EH (cell line): ENCODE data around the gene TTBK2.
A peak's percentile ranks its signal among the peaks of the same experiment; 100 is the strongest.

Experiments
- DNase-seq: peaks from one replicate; pipeline ENCODE4 v3.0.0-alpha.2; 2015; ENCODE audit warnings: low read depth

TTBK2 gene

DNA sequence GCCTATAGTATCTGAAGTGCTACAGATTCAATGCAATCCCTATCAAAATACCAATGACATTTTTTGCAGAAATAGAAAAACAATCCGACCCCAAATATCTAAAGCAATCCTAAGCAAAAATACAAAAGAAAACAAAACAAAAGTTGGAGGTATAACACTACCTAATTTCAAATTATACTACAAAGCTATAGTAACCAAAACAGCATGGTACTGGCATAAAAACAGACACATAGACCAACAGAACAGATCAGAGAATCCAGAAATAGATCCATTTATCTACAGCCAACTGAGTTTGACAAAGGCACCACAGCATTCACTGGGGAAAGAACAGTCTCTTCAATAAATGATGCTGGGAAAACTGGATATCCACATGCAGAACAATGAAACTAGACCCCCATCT is 159.8 kb downstream of the TTBK2 start:
- DNase-seq, result no peak

DNA sequence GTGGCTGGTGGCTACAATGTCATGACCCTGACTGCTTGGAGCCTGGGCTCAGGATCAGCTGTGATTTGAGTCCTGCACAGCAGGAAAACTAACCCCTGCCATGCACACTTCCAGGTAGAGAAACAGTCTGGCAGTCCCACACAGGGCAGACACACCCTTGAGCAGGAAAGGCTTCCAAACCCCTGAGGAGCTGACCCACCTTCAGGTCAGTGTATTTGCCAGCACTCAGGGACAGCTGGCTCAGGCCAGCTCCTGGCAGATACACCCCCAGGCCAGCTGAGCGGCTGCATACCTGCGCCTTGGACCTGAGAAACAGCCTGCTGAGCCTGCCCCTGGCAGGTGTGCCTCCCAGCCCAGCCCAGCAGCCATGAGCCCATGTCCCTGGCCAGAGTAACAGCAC is 161.5 kb downstream of the TTBK2 start:
- DNase-seq, result no peak

DNA sequence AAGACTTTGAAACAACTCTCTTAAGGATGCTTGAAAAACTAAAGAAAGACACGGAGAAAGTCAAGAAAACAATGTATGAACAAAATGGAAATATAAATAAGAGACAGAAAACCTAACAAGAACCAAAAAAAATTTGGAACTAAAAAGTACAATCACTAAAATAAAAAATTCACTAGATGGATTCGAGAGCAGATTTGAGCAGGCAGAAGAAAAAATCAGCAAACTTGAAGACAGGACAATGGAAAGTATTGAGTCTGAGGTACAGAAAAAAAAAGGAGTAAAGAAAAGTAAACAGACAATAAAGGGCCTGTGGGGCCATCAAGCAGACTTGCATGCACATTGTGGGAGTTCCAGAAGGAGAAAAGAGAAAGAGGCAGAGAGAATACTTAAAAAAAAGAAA is 170.3 kb downstream of the TTBK2 start:
- no peak for DNase-seq

DNA sequence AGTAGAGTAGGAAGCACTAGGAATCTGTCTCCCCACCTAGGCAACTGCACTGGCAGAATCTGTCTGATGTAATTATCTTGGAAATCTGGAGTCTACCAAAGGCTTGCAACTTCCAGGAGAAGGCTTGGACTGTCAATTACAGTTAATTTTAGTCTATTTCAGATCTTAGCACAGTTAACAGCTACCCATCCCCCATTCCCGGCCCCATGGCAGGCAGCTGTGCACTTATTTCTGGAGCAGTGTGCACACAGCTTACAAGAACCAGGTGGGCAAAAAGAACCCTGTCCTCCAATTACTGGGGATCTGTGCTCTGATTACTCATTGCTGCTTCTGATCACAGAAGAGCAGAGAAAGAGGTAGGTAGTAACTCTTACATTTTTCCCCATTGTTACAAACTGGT is 171.3 kb downstream of the TTBK2 start:
- no peak for DNase-seq

DNA sequence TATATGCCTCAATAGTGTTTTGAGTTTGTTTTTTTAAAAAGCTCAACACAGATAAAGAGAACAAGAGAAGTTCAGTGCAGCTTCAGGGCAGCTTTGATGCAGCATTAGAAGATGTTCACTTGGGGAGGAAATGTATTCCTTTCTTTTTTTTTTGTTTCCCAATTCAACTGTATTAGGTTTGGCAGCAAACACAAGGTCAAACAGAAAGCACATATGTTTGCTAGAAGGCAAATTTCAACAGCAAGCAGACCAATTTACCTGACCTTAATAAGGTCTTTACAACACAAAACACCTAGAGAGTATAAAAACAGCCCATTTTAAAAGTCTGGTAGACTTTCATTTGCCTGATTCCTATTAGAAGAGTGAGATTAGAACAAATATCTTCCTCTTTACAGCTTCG is 176.4 kb downstream of the TTBK2 start:
- DNase-seq, result no peak

DNA sequence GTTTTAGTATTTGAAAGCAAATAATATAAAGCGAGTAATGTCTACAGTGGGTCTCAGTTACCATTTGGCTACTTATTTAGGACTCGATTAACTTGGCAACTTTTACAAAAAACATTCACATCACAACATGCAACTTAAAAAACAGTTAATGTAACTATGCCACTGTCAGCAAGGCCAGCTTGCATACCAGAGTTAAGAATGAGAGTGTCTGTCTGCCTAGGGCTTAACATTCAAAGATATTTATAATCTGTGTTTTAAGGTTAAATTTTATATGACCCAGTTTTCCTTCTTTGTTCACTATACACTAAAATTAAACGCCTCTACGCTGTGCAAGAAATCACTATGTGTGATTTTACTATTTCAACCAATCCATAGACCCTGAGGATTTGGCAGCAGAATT is 178.4 kb downstream of the TTBK2 start:
- no peak for DNase-seq

DNA sequence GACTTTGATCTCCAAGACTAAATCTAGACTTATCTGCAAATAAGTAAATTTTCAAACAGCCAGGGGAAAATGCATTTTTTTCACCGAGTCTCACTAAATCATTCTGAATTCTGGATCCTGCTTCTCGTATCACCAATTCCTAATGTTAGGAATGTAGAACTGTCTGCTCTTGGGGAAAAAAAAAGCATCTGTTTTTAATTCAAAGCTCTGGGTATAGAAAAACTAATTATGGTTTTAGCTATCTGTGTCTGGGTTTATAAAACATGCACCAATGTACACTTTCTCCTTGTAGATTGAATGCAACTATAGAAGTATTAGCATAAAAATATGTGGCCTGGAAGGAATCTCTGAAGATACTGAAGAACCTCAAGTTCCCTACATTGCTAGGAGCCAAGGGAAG is 178.9 kb downstream of the TTBK2 start:
- DNase-seq, result no peak

DNA sequence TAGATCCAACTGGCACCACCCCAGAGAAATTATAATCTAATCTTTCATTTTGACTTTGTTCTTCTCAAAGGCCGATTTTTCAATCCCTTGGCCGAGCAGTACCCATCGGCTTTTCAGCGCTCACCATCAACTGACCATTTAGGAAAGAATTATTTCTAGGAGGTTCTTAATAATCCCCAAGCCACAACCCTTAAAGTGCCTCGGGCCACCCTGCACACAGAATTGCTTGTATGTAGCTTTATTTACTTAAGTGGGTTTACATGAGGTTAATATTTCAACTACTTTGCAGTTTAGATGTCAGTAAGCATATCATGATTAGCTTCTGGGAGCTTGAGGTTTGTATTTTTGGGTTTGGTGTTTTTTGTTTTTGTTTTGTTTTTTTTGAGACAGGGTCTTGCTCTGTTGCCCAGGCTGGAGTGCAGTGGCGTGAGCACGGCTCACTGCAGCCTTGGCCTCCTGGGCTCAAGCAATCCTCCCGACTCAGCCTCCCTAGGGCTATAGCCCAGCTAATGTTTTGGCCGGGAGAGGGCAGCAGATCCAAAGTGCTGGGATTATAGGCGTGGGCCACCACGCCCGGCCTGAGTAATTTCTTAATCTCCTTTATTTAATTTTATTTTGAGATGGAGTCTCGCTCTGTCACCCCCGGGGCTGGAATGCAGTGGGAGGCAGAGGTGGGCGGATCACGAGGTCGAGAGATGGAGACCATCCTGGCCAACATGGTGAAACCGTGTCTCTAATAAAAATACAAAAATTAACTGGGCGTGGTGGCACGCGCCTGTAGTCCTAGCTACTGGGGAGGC is 182.8 kb downstream of the TTBK2 start:
- peak; percentile 20 for DNase-seq

- DNase-seq, result peak; percentile 88
Measured at GRCh38 chr15:42736793-42737528, 183.6 kb downstream of the TTBK2 start, which contains the start of gene CDAN1. Gene CDAN1, minus strand, starts transcription at chr15:42737128. Its CDS starts 26 bp downstream, at chr15:42737102.

- peak; percentile 27 for DNase-seq
Measured at GRCh38 chr15:42736178-42736792, 184.3 kb downstream of the TTBK2 start.

DNA sequence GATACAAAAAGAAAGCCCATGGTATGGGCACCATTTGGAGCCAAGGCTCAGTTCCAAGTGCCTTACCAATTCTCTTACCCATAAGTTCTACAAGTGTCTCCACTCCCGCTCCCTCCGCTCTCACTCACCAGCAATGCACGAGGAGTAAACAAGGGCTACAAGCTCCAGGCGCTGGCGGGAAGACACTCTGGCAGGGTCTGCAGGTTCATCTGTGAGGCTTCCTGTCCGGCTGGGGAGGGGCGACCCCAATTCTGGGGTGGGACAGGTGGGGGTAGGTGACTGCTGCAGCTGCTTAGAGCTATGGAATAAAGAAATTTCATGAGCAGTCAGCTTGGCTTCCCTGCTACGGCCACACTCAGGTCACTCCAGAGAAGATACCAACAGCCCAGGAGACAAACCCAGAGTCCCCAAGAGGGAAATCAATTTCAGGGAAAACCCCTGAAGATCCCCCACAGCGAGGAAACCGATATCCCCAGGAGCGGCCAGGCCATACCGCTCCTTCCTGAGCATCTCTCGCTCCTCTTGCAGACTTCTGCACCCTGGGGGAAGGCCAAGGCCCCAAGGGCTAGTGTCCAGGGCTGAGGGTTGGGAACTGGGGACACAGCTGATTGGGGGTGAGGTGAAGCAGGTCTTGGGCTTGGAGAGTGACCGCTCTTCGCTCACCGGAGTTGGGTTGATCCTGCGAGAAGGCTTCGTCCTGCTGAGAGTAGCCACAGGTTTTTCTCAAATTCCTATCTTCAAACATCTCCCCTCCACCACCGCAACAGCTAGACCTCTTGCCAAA is 185.0 kb downstream of the TTBK2 start:
- no peak for DNase-seq

DNA sequence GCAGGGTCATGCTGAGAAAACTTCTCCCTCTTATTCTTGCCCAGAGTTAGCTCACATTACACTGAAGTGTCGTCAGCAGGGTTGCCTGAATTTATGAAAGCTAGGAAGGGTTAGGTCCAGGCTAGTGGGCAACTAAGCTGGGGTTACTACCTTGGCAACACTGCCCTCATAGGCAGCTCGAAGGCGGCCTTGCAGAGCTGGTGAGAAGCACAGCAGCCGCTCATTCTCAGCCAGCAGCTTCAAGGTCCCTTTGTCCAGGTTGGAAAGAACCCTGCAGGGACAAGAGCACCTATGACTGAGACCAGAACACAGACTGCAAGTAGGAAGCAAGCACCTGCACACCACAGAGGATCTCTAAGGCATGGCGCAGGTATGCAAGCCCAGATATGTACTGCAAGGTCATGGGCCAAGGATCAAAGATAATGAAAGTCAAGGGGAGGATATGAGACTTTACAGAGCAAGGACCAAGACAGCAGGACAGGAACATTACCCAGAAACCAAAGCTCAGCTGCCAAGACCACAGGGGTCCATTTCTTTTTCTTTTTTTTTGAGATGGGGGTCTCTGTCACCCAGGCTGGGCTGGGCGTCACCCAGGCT is 186.4 kb downstream of the TTBK2 start:
- no peak for DNase-seq

DNA sequence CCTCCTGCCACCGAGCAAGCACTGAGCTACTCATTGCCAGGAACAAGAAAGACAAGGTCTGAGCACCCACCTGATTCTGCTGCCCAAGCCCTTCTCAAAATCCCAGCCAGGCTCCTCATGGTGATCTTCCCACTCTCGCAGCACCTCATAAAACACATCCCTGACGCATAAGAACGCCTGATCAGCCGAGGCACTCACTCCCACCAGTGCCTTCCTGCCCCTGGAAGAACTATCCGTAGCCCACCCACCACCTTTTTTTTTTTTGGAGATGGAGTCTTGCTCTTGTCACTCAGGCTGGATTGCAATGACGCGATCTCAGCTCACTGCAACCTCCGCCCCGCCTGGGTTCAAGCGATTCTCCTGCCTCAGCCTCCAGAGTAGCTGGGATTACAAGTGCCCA is 187.6 kb downstream of the TTBK2 start:
- DNase-seq, result no peak

DNA sequence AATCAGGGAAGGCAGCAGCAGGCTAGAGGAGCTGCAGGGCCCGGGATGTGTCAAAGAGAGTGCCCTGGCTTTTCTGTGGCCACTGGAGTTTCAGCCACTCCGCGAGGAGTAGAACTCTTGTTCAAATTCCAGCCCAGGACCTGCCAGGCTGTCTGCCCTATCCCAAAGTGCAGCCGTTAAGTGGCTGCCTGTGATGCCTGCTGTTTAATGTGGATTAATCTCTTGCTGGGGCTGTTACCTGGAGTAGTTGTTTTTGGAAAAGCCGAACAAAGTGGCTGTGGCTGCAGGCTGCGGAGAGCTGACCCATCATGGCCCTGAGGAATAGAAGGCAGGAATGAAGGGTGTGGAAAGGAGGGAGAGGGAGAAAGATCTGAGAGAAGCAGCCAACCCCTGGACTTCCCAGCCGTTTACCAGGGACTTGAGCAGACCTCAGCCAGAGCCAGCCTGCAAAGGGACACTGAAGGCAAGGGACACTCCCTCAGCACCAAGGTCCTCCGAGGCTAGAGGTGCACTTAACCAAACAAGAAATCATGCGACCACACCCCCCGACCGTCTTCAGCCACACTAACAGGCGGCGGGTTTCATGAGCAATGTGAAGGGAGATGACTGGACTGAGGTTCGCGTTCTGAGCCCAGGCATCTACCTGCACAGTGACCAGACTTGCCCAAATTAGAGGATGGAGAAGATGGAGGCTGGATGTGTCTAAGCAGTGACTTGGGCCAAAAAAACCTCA is 188.3 kb downstream of the TTBK2 start:
- DNase-seq, result no peak

GRCh38 chr15:42731461-42731860 is 189.1 kb downstream of the TTBK2 start:
- no peak for DNase-seq

GRCh38 chr15:42730536-42730935 is 190.0 kb downstream of the TTBK2 start:
- DNase-seq, result no peak

GRCh38 chr15:42730135-42730534 is 190.4 kb downstream of the TTBK2 start:
- no peak for DNase-seq

DNA sequence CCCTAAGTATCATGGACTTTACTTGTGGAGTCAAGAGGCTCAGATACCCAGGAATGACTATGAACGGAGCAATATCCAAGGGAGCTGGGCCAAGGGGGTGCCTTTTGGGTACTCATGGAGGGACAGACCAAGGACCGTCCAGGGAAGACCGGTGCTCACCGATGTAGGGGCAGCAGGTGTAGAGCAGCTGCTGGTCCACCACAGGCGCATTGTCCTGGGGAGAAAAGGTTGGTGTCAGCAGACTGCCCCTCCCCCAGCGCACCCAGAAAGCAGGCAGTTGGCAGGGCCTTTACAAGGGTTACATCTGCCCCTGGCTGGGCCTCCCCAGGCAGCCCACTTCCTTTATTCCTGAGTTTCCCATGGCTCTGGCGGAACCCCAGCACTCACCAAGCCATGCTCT is 191.2 kb downstream of the TTBK2 start:
- no peak for DNase-seq

DNA sequence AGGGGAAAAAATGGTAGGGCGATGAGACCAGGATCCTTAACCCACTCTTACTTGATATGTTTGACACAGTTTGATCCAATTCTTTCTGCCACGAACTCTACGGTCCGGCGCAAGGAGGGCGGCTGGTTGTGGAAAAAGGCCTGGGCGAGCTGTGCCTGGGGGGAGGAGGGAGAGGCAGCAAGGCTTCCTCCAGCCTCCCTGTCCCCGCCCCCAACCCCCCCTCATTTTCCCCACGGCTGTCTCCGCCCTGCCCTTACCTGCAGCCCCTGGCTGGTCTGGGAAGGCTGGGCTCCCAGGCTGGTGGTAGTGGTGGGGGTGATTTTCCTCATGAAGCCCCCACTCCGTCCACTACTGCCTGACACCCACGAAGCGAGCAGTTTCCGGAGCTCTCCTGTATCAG is 191.6 kb downstream of the TTBK2 start:
- DNase-seq, result no peak

DNA sequence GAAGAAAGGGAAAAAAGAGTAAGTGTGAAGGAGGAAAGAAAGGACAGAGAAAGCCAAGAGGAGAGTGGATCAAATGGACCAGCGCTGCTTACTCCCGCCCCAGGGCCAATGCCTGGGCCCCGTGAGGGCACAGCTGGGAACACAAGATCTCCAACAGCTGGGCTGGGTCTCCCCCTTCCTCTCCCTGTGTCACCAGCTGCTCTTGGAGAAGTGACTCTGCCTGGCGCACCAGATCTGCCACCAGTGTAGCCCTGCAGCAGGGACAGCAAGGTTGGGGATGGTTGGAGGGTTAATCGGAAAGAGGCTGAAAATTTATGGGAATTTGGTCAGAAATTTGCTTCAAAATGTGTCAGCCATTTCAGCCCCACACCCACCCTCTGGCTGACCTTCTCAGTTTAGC is 192.0 kb downstream of the TTBK2 start:
- no peak for DNase-seq

- no peak for DNase-seq
Measured at GRCh38 chr15:42727750-42728381, 192.7 kb downstream of the TTBK2 start.
